Measurements from ENCODE around the gene IQGAP3. TPM values are rescaled to one million over a fixed set of nuclear protein-coding genes. Genes with fewer than 3 reads are reported as not detected.

IQGAP3 gene
- polyA plus RNA-seq, 1 donor from 2014 or later = not detected

GRCh38 chr1:156551066-156551643 lies 21.2 kb downstream of the IQGAP3 start:
- no peaks in the 10 kb centered on the region for H3K9me3 ChIP-seq (ENCODE audit: low read length)
- no peak overlapping the region for H3K4me2 ChIP-seq (ENCODE audit: low read length)
- H3K36me3 ChIP-seq (ENCODE audit: insufficient read depth, low read length) = no peaks in the 10 kb centered on the region
- H3K27ac ChIP-seq (ENCODE audit: low read length) = no peak overlapping the region
- H3K27me3 ChIP-seq (ENCODE audit: insufficient read depth, low read depth, low read length) = no peaks in the 10 kb centered on the region
- no peak overlapping the region for H3K9ac ChIP-seq (ENCODE audit: low read length)
- H3K4me3 ChIP-seq (ENCODE audit: low read length) = no peak overlapping the region
- TF ChIP-seq MXI1 (conservative IDR thresholded peaks at IDR 0.05; ENCODE audit: poor library complexity, severe bottlenecking) = no peak
- TF ChIP-seq POLR2AphosphoS5 (IDR thresholded peaks at IDR 0.05) = no peak
- TF ChIP-seq EP300 (conservative IDR thresholded peaks at IDR 0.05; ENCODE audit: poor library complexity, severe bottlenecking) = no peak
- TF ChIP-seq SMC3 (conservative IDR thresholded peaks at IDR 0.05; ENCODE audit: poor library complexity) = no peak
- no peak for TF ChIP-seq TAF1 (IDR thresholded peaks at IDR 0.05; ENCODE audit: low read depth)
- TF ChIP-seq REST (IDR thresholded peaks at IDR 0.05; ENCODE audit: borderline replicate concordance) = no peak
- TF ChIP-seq, protein P1, sequence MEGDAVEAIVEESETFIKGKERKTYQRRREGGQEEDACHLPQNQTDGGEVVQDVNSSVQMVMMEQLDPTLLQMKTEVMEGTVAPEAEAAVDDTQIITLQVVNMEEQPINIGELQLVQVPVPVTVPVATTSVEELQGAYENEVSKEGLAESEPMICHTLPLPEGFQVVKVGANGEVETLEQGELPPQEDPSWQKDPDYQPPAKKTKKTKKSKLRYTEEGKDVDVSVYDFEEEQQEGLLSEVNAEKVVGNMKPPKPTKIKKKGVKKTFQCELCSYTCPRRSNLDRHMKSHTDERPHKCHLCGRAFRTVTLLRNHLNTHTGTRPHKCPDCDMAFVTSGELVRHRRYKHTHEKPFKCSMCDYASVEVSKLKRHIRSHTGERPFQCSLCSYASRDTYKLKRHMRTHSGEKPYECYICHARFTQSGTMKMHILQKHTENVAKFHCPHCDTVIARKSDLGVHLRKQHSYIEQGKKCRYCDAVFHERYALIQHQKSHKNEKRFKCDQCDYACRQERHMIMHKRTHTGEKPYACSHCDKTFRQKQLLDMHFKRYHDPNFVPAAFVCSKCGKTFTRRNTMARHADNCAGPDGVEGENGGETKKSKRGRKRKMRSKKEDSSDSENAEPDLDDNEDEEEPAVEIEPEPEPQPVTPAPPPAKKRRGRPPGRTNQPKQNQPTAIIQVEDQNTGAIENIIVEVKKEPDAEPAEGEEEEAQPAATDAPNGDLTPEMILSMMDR (IDR thresholded peaks at IDR 0.05; ENCODE audit: poor library complexity, severe bottlenecking) = no peak
- TF ChIP-seq RAD21 (conservative IDR thresholded peaks at IDR 0.05) = no peak
- TF ChIP-seq EZH2 (IDR thresholded peaks at IDR 0.05; ENCODE audit: borderline replicate concordance, insufficient read depth, low read length, poor library complexity, severe bottlenecking) = no peak
- no peaks in the 10 kb centered on the region for H3K79me2 ChIP-seq (replicated peaks; ENCODE audit: insufficient read depth, low read length)
- no peaks in the 10 kb centered on the region for H4K20me1 ChIP-seq (ENCODE audit: insufficient read depth)
- no peaks in the 10 kb centered on the region for H3K9me2 ChIP-seq (ENCODE audit: insufficient read depth, low read length)
- no peak overlapping the region for H2AFZ ChIP-seq (ENCODE audit: low read depth, low read length)
- no peaks in the 10 kb centered on the region for H3F3A ChIP-seq (ENCODE audit: insufficient read depth, low read length, poor library complexity, severe bottlenecking)

- no peaks in the 10 kb centered on the region for H3F3A ChIP-seq (ENCODE audit: insufficient read depth, low read length, poor library complexity, severe bottlenecking)
- H4K20me1 ChIP-seq (ENCODE audit: insufficient read depth) = no peaks in the 10 kb centered on the region
- TF ChIP-seq MXI1 (conservative IDR thresholded peaks at IDR 0.05; ENCODE audit: poor library complexity, severe bottlenecking) (no peak), SMC3 (conservative IDR thresholded peaks at IDR 0.05; ENCODE audit: poor library complexity) (no peak), RAD21 (conservative IDR thresholded peaks at IDR 0.05) (no peak), POLR2AphosphoS5 (IDR thresholded peaks at IDR 0.05) (no peak), EP300 (conservative IDR thresholded peaks at IDR 0.05; ENCODE audit: poor library complexity, severe bottlenecking) (no peak), EZH2 (IDR thresholded peaks at IDR 0.05; ENCODE audit: borderline replicate concordance, insufficient read depth, low read length, poor library complexity, severe bottlenecking) (no peak), REST (IDR thresholded peaks at IDR 0.05; ENCODE audit: borderline replicate concordance) (no peak), TAF1 (IDR thresholded peaks at IDR 0.05; ENCODE audit: low read depth) (no peak)
- TF ChIP-seq, protein P1 (IDR thresholded peaks at IDR 0.05; ENCODE audit: poor library complexity, severe bottlenecking) = no peak
- no peaks in the 10 kb centered on the region for H3K27me3 ChIP-seq (ENCODE audit: insufficient read depth, low read depth, low read length)
- no peaks in the 10 kb centered on the region for H3K9me3 ChIP-seq (ENCODE audit: low read length)
- no peak overlapping the region for H3K27ac ChIP-seq (ENCODE audit: low read length)
- no peaks in the 10 kb centered on the region for H3K79me2 ChIP-seq (replicated peaks; ENCODE audit: insufficient read depth, low read length)
- H3K4me2 ChIP-seq (ENCODE audit: low read length) = no peak overlapping the region
- H3K9me2 ChIP-seq (ENCODE audit: insufficient read depth, low read length) = no peaks in the 10 kb centered on the region
- H3K4me3 ChIP-seq (ENCODE audit: low read length) = no peak overlapping the region
- H3K9ac ChIP-seq (ENCODE audit: low read length) = no peak overlapping the region
- H2AFZ ChIP-seq (ENCODE audit: low read depth, low read length) = no peak overlapping the region
- no peaks in the 10 kb centered on the region for H3K36me3 ChIP-seq (ENCODE audit: insufficient read depth, low read length)
Observed at GRCh38 chr1:156550346-156550745, 22.0 kb downstream of the IQGAP3 start.
